BLaER1 treated with 17β-estradiol and CSF1 and Interleukin-3, amounts not matched to agents 10 nM and 100 nM (cell line): ENCODE data around the gene ZNF775.

ENCODE experiments used
- H3K27ac ChIP-seq, 11 experiments: shearing (Covaris generic); formaldehyde crosslinking; 2 replicates each; pipeline ENCODE4 v1.8.1; 2022
- H3K27me3 ChIP-seq, 11 experiments: shearing (Covaris generic); formaldehyde crosslinking; 2 replicates each; pipeline ENCODE4 v1.8.1; 2022
- H3K36me3 ChIP-seq, 11 experiments: shearing (Covaris generic); formaldehyde crosslinking; 2 replicates each; pipeline ENCODE4 v1.8.1; 2022
- H3K4me1 ChIP-seq, 10 experiments: shearing (Covaris generic); formaldehyde crosslinking; 2 replicates each; pipeline ENCODE4 v1.8.1; 2022
- H3K4me2 ChIP-seq, 11 experiments: shearing (Covaris generic); formaldehyde crosslinking; 2 replicates each; pipeline ENCODE4 v1.8.1; 2022
- H3K4me3 ChIP-seq, 10 experiments: shearing (Covaris generic); formaldehyde crosslinking; 2 replicates each; pipeline ENCODE4 v1.8.1; 2022
- H3K9ac ChIP-seq, 11 experiments: shearing (Covaris generic); formaldehyde crosslinking; 2 replicates each; pipeline ENCODE4 v1.8.1; 2022
- H3K9me3 ChIP-seq, 11 experiments: shearing (Covaris generic); formaldehyde crosslinking; replicated peaks in 1 of 11; 2 replicates each; pipeline ENCODE4 v1.8.1; 2022
- H4K20me1 ChIP-seq, 11 experiments: shearing (Covaris generic); formaldehyde crosslinking; 2 replicates each; pipeline ENCODE4 v1.8.1; 2022
- Cebpa-rat ChIP-seq, 11 experiments: shearing (Covaris generic); IDR thresholded peaks; 2 replicates each; pipeline ENCODE4 v1.8.1; 2022

ZNF775 gene

GRCh38 chr7:150432915-150433892 is 54.1 kb downstream of the ZNF775 start:
- H3K27me3 ChIP-seq: peaks cover 0 to 22% (median 0%) of the 10 kb centered on the region in 11 experiments; a peak in 5 of 22 replicates
- H3K9ac ChIP-seq: no peak overlapping the region
- peaks cover 62 to 77% (median 70%) of the 10 kb centered on the region in 10 experiments for H3K4me1 ChIP-seq
- TF ChIP-seq Cebpa-rat (IDR thresholded peaks at IDR 0.05): no peak
- no peaks in the 10 kb centered on the region for H3K36me3 ChIP-seq
- H3K9me3 ChIP-seq: no peaks in the 10 kb centered on the region
- H3K27ac ChIP-seq: no peak overlapping the region
- no peaks in the 10 kb centered on the region; a peak in 1 of 22 replicates for H4K20me1 ChIP-seq
- H3K4me3 ChIP-seq: no peak overlapping the region
- H3K4me2 ChIP-seq: peak overlapping the region; percentile 24 to 93 (median 64); a peak in 21 of 22 replicates

DNA sequence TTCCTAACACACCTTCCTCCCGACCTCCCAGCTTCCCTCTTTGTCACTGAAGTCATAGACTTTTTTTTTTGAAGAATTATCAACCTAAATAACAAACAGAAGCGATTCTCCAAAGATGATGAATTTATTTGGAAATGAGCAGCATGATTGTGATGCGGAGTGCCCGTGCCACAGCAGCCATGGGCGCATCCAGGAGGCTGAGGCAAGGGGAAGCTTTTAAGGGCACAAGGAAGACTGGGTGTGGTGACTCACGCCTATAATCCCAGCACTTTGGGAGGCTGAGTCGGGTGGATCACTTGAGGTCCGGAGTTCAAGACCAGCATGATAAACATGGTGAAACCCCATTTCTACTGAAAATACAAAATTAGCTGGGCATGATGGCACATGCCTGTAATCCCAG is 55.1 kb downstream of the ZNF775 start:
- Histone ChIP-seq H3K27me3 (peaks cover 0 to 22% (median 0%) of the 10 kb centered on the region in 11 experiments; a peak in 5 of 22 replicates), H3K9me3 (no peaks in the 10 kb centered on the region), H3K36me3 (no peaks in the 10 kb centered on the region), H3K4me3 (no peak overlapping the region), H3K9ac (no peak overlapping the region), H3K4me1 (peaks cover 51 to 67% (median 61%) of the 10 kb centered on the region in 10 experiments), H4K20me1 (no peaks in the 10 kb centered on the region; a peak in 1 of 22 replicates), H3K27ac (0 out of 22 replicates have a peak overlapping the region, but pooled peaks of 2 of the 11 experiments have one; percentile 35 to 36), H3K4me2 (peak overlapping the region in 10 of 11 experiments; percentile 55 to 93 (median 69); a peak in 18 of 22 replicates)
- TF ChIP-seq Cebpa-rat (IDR thresholded peaks at IDR 0.05): no peak

DNA sequence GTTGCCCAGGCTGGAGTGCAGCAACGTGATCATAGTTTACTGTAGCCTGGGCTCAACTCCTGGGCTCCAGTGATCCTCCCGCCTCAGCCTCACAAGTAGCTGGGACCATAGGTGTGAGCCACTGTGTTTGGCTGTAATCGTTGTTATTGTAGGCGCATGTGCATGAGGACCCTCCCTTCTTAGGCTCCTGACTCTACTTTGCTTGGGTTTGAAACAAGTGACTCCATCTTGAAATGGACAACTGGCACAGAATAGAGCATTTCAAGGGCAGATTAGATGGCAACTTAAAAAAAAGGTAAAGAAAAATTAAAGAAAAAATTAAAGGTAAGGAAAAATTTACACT is 55.9 kb downstream of the ZNF775 start:
- Histone ChIP-seq H3K9me3 (no peaks in the 10 kb centered on the region), H3K9ac (no peak overlapping the region; a peak in 1 of 22 replicates), H3K4me3 (no peak overlapping the region), H3K27me3 (peaks cover 0 to 19% (median 0%) of the 10 kb centered on the region in 11 experiments; a peak in 5 of 22 replicates), H3K4me1 (peaks cover 50 to 67% (median 59%) of the 10 kb centered on the region in 10 experiments), H4K20me1 (no peaks in the 10 kb centered on the region; a peak in 1 of 22 replicates), H3K27ac (peak overlapping the region in 8 of 11 experiments; percentile 48 to 79 (median 68); a peak in 16 of 22 replicates), H3K36me3 (no peaks in the 10 kb centered on the region), H3K4me2 (peak overlapping the region; percentile 55 to 93 (median 71))
- TF ChIP-seq Cebpa-rat (IDR thresholded peaks at IDR 0.05): no peak

GRCh38 chr7:150435390-150436073 is 56.4 kb downstream of the ZNF775 start:
- Histone ChIP-seq H3K27me3 (peaks cover 0 to 14% (median 0%) of the 10 kb centered on the region in 11 experiments; a peak in 5 of 22 replicates), H3K9ac (peak overlapping the region in 6 of 11 experiments; percentile 8 to 44 (median 22); a peak in 5 of 22 replicates), H3K9me3 (peaks cover 0 to under 1% (median 0%) of the 10 kb centered on the region in 11 experiments; a peak in 1 of 22 replicates), H3K27ac (peak overlapping the region; percentile 48 to 79 (median 68); a peak in 20 of 22 replicates), H3K4me1 (peaks cover 44 to 64% (median 58%) of the 10 kb centered on the region in 10 experiments), H3K4me2 (peak overlapping the region; percentile 55 to 93 (median 71)), H4K20me1 (no peaks in the 10 kb centered on the region; a peak in 1 of 22 replicates), H3K36me3 (no peaks in the 10 kb centered on the region), H3K4me3 (no peak overlapping the region; a peak in 1 of 20 replicates)
- no peak for TF ChIP-seq Cebpa-rat (IDR thresholded peaks at IDR 0.05)

- Histone ChIP-seq H3K9me3 (peaks cover 19 to 29% (median 22%) of the 10 kb centered on the region in 11 experiments), H3K4me3 (no peak overlapping the region), H3K9ac (no peak overlapping the region), H4K20me1 (peaks cover 0 to 5% (median 0%) of the 10 kb centered on the region in 11 experiments; a peak in 2 of 22 replicates), H3K4me1 (peaks cover 33 to 65% (median 43%) of the 10 kb centered on the region in 10 experiments), H3K27ac (peak overlapping the region in 4 of 11 experiments; percentile 15 to 51 (median 23); a peak in 3 of 22 replicates), H3K27me3 (peaks cover 0 to 12% (median 0%) of the 10 kb centered on the region in 11 experiments; a peak in 3 of 22 replicates), H3K4me2 (peak overlapping the region in 8 of 11 experiments; percentile 20 to 59 (median 28); a peak in 10 of 22 replicates), H3K36me3 (no peaks in the 10 kb centered on the region)
- TF ChIP-seq Cebpa-rat (IDR thresholded peaks at IDR 0.05): no peak
These were observed 60.8 kb downstream of the ZNF775 start for GRCh38 chr7:150439967-150440366.

GRCh38 chr7:150441524-150441923 is 62.4 kb downstream of the ZNF775 start:
- TF ChIP-seq Cebpa-rat (IDR thresholded peaks at IDR 0.05): no peak
- Histone ChIP-seq H3K36me3 (no peaks in the 10 kb centered on the region), H3K4me2 (no peak overlapping the region), H3K9me3 (peaks cover 19 to 29% (median 22%) of the 10 kb centered on the region in 11 experiments), H3K4me3 (no peak overlapping the region), H3K4me1 (peaks cover 34 to 62% (median 44%) of the 10 kb centered on the region in 10 experiments), H3K27me3 (peaks cover 0 to 16% (median 0%) of the 10 kb centered on the region in 11 experiments; a peak in 3 of 22 replicates), H3K27ac (no peak overlapping the region), H4K20me1 (peaks cover 0 to 5% (median 0%) of the 10 kb centered on the region in 11 experiments; a peak in 1 of 22 replicates), H3K9ac (no peak overlapping the region)

DNA sequence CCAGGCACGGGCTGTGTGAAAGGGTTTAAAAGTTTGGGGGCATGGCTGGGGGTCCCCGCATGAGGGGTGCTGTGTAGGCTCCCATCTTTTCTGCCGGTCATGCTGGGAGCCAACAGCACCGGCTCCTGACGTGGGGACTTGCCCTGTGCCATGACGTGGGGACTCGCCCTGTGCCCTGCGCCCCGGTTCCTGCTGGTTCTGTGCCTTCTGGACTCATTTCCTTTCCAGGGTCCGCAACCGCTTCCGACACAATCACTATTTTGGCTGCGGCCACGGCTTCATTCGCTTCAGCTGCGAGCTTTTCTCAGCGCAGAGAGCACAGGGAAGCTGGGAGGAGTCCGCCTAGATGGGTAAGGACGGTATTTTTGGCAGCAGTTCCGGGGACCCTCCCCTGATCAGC is 63.7 kb downstream of the ZNF775 start:
- no peak overlapping the region for H3K9ac ChIP-seq
- peak overlapping the region in 2 of 11 experiments; percentile 7 to 32; a peak in 1 of 22 replicates for H3K27ac ChIP-seq
- peaks cover 47 to 67% (median 56%) of the 10 kb centered on the region in 10 experiments for H3K4me1 ChIP-seq
- no peaks in the 10 kb centered on the region for H3K36me3 ChIP-seq
- H3K4me2 ChIP-seq: peak overlapping the region in 2 of 11 experiments; percentile 78 to 91; a peak in 1 of 22 replicates
- TF ChIP-seq Cebpa-rat (IDR thresholded peaks at IDR 0.05): no peak
- peaks cover 19 to 29% (median 22%) of the 10 kb centered on the region in 11 experiments for H3K9me3 ChIP-seq
- peaks cover 0 to 16% (median 0%) of the 10 kb centered on the region in 11 experiments; a peak in 4 of 22 replicates for H3K27me3 ChIP-seq
- no peak overlapping the region for H3K4me3 ChIP-seq
- H4K20me1 ChIP-seq: peaks cover 0 to 5% (median 0%) of the 10 kb centered on the region in 11 experiments; a peak in 1 of 22 replicates
